Measurements from ENCODE around the gene INCA1. TPM values are rescaled to one million over a fixed set of nuclear protein-coding genes. Genes with fewer than 3 reads are reported as not detected.

The INCA1 gene
- total RNA-seq, 1 donor from 2014 or later = 0.43 TPM

DNA sequence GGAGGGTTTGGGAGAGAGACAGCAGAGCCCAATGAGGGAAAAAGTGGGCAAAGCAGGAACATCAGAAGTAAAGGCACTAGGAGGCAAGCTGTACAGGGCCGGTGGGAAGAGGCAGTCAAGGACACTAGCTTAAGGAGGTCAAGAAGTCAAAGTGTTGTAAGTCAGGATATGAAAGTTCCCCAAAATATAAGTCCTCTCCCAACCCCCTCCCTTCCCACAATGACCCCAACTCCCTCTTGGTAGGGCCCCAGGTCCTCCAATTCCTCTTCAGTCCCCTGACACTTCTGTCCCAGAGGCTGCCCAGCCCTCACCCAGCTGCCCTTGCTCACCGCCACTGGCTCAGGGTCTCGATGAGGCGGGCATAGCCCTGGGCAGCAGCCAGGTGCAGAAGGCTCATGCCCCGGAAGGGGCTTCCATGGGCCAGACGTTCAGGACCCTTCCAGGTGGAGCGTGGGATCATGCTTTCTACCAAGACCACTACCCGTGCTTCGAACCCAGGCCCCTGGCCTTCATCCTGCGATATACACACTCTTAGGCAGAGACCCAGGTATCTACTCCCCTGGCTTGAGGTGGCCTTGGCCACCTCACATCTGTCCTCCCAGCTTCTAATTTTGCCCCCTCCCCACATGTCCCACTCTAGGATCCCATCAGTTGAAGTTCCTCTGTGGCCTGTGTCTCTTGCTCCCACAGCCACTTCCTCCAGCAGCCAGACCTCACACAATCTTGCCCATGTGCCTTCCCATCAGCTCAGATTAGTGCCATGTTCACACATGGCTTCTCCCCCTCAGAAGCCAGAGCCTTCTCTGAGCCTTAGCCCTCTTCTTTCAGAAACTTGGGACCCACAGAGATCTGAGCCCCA lies 23.8 kb downstream of the INCA1 start:
- Mint-ChIP-seq H3K27me3 (ENCODE audit: low read depth) (no peaks in the 10 kb centered on the region), H3K36me3 (ENCODE audit: low read depth) (peaks cover 53% of the 10 kb centered on the region), H3K4me3 (ENCODE audit: low read depth) (no peak overlapping the region), H3K9me3 (no peaks in the 10 kb centered on the region), H3K4me1 (ENCODE audit: low read depth) (peaks cover 28% of the 10 kb centered on the region), H3K27ac (no peak overlapping the region)
- no peak for DNase-seq (ENCODE audit: low spot score)
- intact Hi-C loops (cut with micrococcal nuclease) = no loop called here

DNA sequence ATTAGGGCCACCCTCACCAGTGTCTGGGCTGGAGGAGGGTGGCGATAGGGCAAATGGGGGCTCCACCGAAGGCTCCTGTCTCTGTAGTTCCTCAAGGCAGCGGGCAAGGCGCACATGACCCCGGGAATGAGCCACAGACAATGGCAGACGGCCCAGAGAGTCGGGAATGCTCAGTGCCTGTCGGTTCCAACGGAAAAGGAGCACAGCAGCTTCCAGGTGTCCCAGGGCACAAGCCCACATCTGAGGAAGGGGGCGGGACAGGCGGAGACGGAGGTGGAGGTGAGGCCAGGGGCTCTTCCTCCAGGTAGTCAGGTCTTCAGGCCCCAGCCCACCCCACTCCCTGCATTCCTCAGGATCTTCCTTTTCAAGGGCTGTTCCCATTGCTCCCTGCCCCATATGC lies 24.6 kb downstream of the INCA1 start:
- Mint-ChIP-seq H3K36me3 (ENCODE audit: low read depth) (peaks cover 47% of the 10 kb centered on the region), H3K27ac (no peak overlapping the region), H3K4me1 (ENCODE audit: low read depth) (peaks cover 28% of the 10 kb centered on the region), H3K27me3 (ENCODE audit: low read depth) (no peaks in the 10 kb centered on the region), H3K4me3 (ENCODE audit: low read depth) (no peak overlapping the region), H3K9me3 (no peaks in the 10 kb centered on the region)
- intact Hi-C loops (cut with micrococcal nuclease) = no loop called here
- no peak for DNase-seq (ENCODE audit: low spot score)

DNA sequence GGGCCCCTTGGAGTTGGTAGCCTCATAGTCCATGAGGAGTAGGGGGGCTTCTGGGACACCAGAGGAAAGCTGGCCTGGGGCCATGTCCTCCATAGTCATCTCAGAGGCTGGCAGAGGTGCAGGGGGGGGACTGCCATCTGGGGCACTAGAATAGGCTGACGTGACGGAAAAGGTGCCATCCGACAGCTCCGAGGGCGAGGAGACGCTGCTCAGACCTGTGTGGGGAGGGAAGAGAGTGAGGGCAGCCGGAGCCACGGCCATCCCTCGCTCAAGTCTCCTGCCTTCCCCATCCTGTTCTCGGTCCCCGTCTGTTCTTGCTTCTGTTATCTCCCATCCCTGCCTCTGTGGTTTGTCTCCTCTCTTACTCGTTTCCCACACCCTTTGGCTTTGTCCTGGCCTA lies 25.0 kb downstream of the INCA1 start:
- Mint-ChIP-seq H3K27ac (no peak overlapping the region), H3K36me3 (ENCODE audit: low read depth) (peaks cover 44% of the 10 kb centered on the region), H3K4me3 (ENCODE audit: low read depth) (no peak overlapping the region), H3K4me1 (ENCODE audit: low read depth) (peaks cover 28% of the 10 kb centered on the region), H3K9me3 (no peaks in the 10 kb centered on the region), H3K27me3 (ENCODE audit: low read depth) (no peaks in the 10 kb centered on the region)
- intact Hi-C loops (cut with micrococcal nuclease) = no loop called here
- DNase-seq (ENCODE audit: low spot score) = no peak

DNA sequence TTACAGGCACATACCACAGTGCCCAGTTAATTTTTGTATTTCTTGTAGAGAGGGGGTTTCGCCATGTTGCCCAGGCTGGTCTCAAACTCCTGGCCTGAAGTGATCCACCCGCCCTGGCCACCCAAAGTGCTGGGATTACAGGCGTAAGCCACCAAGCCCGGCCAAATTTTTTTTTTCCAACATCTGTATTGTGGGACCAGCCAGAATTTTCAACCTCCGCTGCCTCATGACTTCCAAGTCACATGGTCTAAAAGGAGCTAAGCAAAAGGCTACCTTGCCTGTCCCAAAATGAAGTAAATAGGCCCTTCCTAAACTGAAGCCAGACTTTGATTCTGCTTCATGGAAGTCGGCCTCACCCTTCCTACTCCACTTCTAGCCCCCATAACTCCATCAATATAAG lies 25.5 kb downstream of the INCA1 start:
- no peak overlapping the region for H3K27ac Mint-ChIP-seq
- H3K4me3 Mint-ChIP-seq (ENCODE audit: low read depth) = no peak overlapping the region
- H3K4me1 Mint-ChIP-seq (ENCODE audit: low read depth) = peaks cover 28% of the 10 kb centered on the region

DNA sequence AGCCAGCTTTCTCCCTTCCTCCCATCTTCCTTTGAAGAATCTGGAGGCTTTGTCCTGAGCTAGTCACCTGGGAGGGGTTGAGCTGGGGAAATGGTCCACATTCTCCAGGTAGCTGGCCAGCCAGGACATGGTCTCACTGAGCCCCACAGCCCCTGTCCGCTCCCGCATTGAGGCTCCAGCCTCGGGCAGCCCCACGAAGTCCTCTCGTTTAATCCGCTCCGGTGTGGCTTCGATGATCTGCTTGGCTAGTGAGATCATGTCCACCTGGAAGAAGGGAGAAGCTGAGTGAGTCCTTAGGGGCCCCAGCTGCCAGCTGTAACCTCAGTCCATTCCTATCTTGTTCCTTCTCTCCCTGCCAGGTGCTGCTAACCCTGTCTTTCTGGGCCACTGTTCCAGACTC lies 27.0 kb downstream of the INCA1 start:
- H3K36me3 Mint-ChIP-seq (ENCODE audit: low read depth) = peaks cover 43% of the 10 kb centered on the region

More for the DNA sequence above, 25.5 kb downstream of the INCA1 start:
- H3K9me3 Mint-ChIP-seq = no peaks in the 10 kb centered on the region
- intact Hi-C loops (cut with micrococcal nuclease) = no loop called here
- H3K36me3 Mint-ChIP-seq (ENCODE audit: low read depth) = peaks cover 39% of the 10 kb centered on the region
- no peaks in the 10 kb centered on the region for H3K27me3 Mint-ChIP-seq (ENCODE audit: low read depth)
- DNase-seq (ENCODE audit: low spot score) = no peak

DNA sequence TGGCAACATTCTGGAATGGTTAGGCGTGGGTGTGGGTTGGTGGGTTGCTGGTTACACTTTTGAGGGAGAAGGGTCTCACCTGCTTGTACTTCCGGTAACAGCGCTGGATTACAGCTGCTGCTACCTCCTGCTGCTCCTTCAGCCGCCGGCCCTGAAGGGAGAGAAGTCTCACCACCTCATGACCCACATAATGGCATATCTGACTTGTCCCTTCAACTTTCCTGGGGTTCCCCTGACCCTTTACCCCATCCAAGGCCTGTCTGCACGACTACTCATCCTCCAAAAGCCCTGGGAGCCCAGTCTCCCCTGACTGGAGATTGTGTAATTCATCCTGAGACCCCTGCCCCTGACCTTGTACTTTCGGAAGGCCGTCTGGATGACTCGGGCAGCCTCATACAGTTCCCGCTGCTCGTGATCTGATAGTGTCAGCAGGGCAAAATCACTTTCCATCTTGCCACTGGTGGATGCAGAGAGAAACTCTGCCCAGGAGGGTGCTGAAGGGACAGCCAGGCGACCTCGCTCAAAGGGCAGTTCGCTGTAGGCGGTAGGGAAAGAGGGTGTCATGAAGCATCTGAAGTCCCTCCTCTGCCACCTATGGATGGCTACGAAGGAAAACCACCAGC lies 27.7 kb downstream of the INCA1 start:
- peaks cover 35% of the 10 kb centered on the region for H3K4me1 Mint-ChIP-seq (ENCODE audit: low read depth)

More for the DNA sequence above, 27.0 kb downstream of the INCA1 start:
- H3K27ac Mint-ChIP-seq = no peak overlapping the region
- H3K4me1 Mint-ChIP-seq (ENCODE audit: low read depth) = peaks cover 34% of the 10 kb centered on the region
- H3K27me3 Mint-ChIP-seq (ENCODE audit: low read depth) = no peaks in the 10 kb centered on the region
- intact Hi-C loops (cut with micrococcal nuclease) = no loop called here
- no peaks in the 10 kb centered on the region for H3K9me3 Mint-ChIP-seq
- no peak for DNase-seq (ENCODE audit: low spot score)
- peak overlapping the region; percentile 6 for H3K4me3 Mint-ChIP-seq (ENCODE audit: low read depth)

GRCh38 chr17:4969047-4969550 lies 28.2 kb downstream of the INCA1 start:
- intact Hi-C loops (cut with micrococcal nuclease) = loop anchor here (2.0 kb wide), 1 partner anchor 18 kb away; the partner anchor contains the start of gene CAMTA2
- peak; percentile 22 for DNase-seq (ENCODE audit: low spot score)
- Mint-ChIP-seq H3K27ac (no peak overlapping the region), H3K4me3 (ENCODE audit: low read depth) (no peak overlapping the region), H3K27me3 (ENCODE audit: low read depth) (no peaks in the 10 kb centered on the region), H3K36me3 (ENCODE audit: low read depth) (peaks cover 34% of the 10 kb centered on the region), H3K9me3 (no peaks in the 10 kb centered on the region), H3K4me1 (ENCODE audit: low read depth) (peaks cover 35% of the 10 kb centered on the region)

More for the DNA sequence above, 27.7 kb downstream of the INCA1 start:
- intact Hi-C loops (cut with micrococcal nuclease) = loop anchor here (2.0 kb wide), 1 partner anchor 17 kb away; the partner anchor contains the start of gene CAMTA2
- no peak for DNase-seq (ENCODE audit: low spot score)
- no peak overlapping the region for H3K27ac Mint-ChIP-seq
- H3K27me3 Mint-ChIP-seq (ENCODE audit: low read depth) = no peaks in the 10 kb centered on the region
- no peaks in the 10 kb centered on the region for H3K9me3 Mint-ChIP-seq
- H3K4me3 Mint-ChIP-seq (ENCODE audit: low read depth) = no peak overlapping the region
- peaks cover 40% of the 10 kb centered on the region for H3K36me3 Mint-ChIP-seq (ENCODE audit: low read depth)

DNA sequence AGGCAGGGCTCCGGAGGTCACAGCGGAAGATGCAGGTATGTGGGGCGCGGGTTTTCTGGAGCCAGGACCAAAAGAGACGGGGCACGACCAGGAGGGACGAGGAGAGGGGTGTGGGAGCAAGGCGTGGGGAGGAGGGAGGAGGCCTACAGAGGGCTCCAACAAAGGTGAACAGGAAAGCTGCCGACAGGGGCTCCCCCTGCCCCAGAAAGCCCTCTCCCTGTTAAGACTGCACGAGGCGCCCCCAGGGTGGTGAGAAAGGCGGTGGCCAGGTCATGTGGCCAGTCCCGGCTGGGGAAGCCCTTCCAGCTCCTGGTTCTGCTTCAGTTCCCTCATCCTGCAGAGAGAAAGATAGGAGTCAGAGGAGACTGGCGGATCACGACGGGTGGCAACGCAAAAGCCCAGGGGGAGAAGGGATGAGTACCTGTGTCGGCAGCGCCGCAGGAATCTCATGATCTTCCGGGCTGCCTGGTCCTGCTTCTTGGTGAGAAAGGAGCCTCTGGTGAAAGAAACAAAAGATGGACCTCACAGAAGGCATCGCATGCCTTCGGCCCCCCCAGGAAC lies 28.8 kb downstream of the INCA1 start:
- Mint-ChIP-seq H3K36me3 (ENCODE audit: low read depth) (peaks cover 29% of the 10 kb centered on the region), H3K9me3 (no peaks in the 10 kb centered on the region), H3K27ac (no peak overlapping the region), H3K27me3 (ENCODE audit: low read depth) (no peaks in the 10 kb centered on the region), H3K4me1 (ENCODE audit: low read depth) (peaks cover 35% of the 10 kb centered on the region), H3K4me3 (ENCODE audit: low read depth) (no peak overlapping the region)
- intact Hi-C loops (cut with micrococcal nuclease) = loop anchor here (2.0 kb wide), 1 partner anchor 18 kb away; the partner anchor contains the start of gene CAMTA2
- no peak for DNase-seq (ENCODE audit: low spot score)

- intact Hi-C loops (cut with micrococcal nuclease) = loop anchor here (1.0 to 2.0 kb wide), 4 partner anchors 19 to 59 kb away; partner anchors contain the start of genes CAMTA2, PFN1, RNF167 and SLC25A11
- Mint-ChIP-seq H3K4me3 (ENCODE audit: low read depth) (no peak within 1 kb of the TSS), H3K27ac (peak within 1 kb of the TSS; percentile 72), H3K4me1 (ENCODE audit: low read depth) (peaks cover 35% of the 10 kb centered on the region), H3K27me3 (ENCODE audit: low read depth) (no peaks in the 10 kb centered on the region), H3K36me3 (ENCODE audit: low read depth) (peaks cover 26% of the 10 kb centered on the region), H3K9me3 (no peaks in the 10 kb centered on the region)
- peak; percentile 94 for DNase-seq (ENCODE audit: low spot score)
These were observed 29.5 kb downstream of the INCA1 start, which contains the start of gene SPAG7 for GRCh38 chr17:4967539-4968485. Gene SPAG7, minus strand, starts transcription at chr17:4967817. Its CDS starts 13 bp downstream, at chr17:4967804.

DNA sequence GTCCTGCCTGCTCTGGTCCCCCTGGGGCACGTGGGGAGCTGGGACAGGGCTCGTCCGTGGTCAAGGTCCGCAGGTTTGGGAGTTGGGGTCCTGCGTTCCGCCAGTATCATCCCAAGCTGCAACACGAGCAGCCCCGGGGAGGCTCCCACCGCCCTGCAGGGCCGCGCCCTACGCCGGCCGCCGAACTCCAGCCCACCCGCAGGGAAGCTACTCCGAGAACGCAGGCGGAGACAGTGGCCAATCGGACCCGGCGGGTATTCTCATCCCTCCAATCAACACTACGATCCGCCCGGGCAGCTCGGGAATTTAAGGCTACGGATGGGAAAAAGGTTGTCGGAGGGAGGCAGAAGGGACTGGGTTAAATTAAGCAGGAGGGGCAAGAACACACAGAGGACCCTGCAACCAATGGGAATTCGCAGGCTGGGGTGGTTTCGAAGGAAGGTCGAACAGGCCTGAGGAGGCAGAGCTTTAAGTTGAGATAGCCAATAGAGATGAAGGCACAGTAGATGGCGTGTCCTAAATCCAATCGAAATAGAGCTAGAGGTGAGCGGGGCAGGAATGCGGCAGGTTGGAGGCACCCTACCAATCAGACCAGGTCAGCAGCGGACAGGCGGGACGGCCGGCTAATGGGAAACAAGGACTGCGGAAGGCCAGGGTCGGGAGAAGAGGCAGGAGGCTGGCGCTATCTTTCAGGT lies 30.3 kb downstream of the INCA1 start:
- Mint-ChIP-seq H3K27me3 (ENCODE audit: low read depth) (no peaks in the 10 kb centered on the region), H3K4me1 (ENCODE audit: low read depth) (peaks cover 35% of the 10 kb centered on the region), H3K9me3 (no peaks in the 10 kb centered on the region), H3K4me3 (ENCODE audit: low read depth) (no peak overlapping the region), H3K27ac (peak overlapping the region; percentile 72), H3K36me3 (ENCODE audit: low read depth) (peaks cover 20% of the 10 kb centered on the region)
- intact Hi-C loops (cut with micrococcal nuclease) = loop anchor here (1.0 to 2.0 kb wide), 3 partner anchors 19 to 58 kb away; partner anchors contain the start of genes PFN1, RNF167 and SLC25A11
- peak; percentile 97 for DNase-seq (ENCODE audit: low spot score)

DNA sequence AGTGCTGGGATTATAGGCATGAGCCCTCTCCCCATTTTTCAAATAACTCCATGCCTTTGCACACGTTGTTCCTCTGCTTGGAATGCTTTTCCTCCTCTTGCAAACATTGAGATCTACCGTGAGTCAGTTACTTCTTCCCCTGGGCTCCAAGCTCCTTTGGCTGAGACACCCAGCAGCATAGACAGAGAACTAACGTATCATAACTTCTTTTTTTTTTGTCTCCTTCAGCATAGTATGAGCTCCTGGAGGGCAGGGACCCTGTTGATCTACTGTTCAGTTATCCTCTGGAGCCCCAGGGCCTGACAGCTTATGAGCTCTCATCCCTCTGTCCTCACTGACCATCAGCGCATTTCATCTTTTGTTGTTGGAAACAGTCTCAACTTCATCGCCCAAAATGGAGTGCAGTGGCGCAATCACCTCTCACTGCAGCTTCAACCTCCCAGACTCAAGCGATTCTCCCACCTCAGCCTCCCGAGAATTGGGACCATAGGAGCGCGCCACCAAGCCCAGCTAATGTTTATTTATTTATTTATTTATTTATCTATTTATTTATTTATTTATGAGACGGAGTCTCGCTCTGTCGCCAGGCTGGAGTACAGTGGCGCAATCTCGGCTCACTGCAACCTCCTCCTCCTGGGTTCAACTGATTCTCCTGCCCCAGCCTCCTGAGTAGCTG lies 31.9 kb downstream of the INCA1 start:
- peak overlapping the region; percentile 22 for H3K4me3 Mint-ChIP-seq (ENCODE audit: low read depth)
- no peaks in the 10 kb centered on the region for H3K27me3 Mint-ChIP-seq (ENCODE audit: low read depth)
- DNase-seq (ENCODE audit: low spot score) = no peak
- no peak overlapping the region for H3K27ac Mint-ChIP-seq
- H3K4me1 Mint-ChIP-seq (ENCODE audit: low read depth) = peaks cover 27% of the 10 kb centered on the region
- peaks cover 25% of the 10 kb centered on the region for H3K36me3 Mint-ChIP-seq (ENCODE audit: low read depth)
- H3K9me3 Mint-ChIP-seq = no peaks in the 10 kb centered on the region
- intact Hi-C loops (cut with micrococcal nuclease) = no loop called here
